GM21576 (cell line): ENCODE measurements around the gene DMD.

Experiments
- ATAC-seq: cut with Tn5 transposase; IDR thresholded peaks from one replicate; pipeline ENCODE4 v1.9.1; 2021; ENCODE audit warnings: mild to moderate bottlenecking, moderate library complexity; ENCODE audit not compliant: unreplicated experiment

The DMD gene

GRCh38 chrX:31547816-31548215, 1663.5 kb downstream of the DMD start:
- no peak for ATAC-seq

DNA sequence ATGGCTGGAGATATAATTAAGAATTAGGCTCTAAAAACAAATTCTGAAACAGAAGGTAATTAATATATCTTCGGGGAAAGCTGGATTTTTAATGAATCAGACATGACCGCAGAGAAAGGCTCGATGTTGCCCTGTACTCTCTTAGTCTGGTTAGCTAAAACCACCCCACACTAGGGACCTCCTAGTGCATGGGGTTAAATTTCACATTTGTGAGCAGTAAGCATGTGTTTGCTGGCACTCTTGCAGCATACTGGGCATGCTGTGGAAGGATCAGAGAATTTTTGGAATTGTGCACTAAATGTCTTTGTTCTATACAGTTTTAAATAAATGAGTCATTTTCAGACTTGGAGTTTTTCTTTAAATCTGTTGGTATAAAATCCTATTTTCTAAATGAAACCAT, 1663.9 kb downstream of the DMD start:
- ATAC-seq, result no peak

DNA sequence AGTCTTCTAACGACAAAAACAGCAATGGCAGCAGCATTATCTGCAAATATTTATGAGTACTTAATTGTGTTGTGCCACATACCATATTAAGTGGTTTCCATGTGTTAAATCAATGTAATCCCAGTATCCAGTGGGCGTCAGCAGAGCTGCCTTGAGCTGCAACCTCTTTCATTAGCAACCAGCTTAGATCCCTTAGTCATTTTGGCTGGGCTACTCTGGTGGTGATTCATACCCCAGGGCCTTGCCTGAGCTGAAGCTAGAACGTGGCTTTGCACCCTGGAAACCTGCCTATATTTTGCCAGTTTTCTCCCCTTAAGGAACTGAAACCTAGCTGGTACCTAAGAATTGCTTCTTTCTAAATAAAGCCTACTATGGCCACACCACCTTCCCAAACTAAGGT, 1665.2 kb downstream of the DMD start:
- ATAC-seq, result no peak

DNA sequence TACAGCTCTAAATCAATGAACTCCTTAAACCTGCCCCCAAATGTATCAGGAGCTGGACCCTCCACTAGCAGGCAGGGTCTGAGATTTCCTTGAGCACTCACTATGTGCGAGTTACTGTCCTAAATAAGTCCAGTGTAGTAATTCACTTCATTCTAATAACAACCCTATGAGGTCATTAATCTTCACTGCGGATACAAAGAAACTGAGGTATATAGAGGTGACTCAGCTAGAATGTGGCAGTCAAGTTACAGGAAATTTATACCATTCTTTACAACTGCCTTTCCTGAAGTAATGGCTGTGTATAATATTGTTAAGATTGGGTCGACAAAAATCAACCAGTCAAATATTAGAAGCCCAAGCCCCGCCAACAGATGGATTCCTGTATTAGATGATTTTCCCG, 1665.6 kb downstream of the DMD start:
- ATAC-seq, result no peak

DNA sequence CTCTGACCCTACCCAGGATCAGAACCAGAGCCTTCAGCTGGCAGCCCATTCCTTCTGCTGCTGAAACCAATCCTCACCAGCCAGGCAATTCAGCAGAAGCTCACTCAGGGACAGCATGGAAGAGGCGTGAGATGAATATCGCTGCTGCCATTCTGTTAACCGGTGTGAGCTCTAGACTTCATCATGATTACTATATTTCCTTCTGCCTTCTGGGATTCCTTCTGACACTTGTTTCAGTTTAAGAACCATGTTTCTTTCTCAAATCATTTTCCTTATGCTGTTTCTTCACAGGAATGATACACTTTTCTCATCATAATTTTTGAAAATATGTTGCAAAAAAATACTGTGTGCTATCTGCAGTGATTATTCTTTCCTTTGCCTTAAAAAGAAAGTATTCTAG, 1666.2 kb downstream of the DMD start:
- no peak for ATAC-seq

- ATAC-seq, result no peak
Observed at GRCh38 chrX:31543634-31544033, 1667.7 kb downstream of the DMD start.

GRCh38 chrX:31542566-31542965, 1668.8 kb downstream of the DMD start:
- no peak for ATAC-seq

DNA sequence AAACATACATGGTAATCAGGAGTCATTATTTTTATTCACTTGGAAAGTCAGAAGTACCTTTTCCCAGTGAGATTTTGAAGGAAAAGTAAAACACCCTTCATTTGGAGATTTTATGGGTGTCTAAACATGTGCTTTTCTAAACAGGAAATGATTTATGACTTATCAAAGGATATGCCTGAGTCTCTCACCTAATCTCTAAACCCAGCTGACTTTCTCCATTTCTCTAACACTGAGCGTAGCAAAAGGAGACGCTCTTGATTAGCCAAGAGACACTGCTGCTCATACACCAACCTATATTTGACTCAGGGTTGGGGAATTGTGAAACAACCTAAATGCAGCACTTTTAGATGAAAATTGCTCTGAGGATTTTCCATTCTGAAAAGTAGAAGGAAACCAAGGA, 1671.0 kb downstream of the DMD start:
- no peak for ATAC-seq

DNA sequence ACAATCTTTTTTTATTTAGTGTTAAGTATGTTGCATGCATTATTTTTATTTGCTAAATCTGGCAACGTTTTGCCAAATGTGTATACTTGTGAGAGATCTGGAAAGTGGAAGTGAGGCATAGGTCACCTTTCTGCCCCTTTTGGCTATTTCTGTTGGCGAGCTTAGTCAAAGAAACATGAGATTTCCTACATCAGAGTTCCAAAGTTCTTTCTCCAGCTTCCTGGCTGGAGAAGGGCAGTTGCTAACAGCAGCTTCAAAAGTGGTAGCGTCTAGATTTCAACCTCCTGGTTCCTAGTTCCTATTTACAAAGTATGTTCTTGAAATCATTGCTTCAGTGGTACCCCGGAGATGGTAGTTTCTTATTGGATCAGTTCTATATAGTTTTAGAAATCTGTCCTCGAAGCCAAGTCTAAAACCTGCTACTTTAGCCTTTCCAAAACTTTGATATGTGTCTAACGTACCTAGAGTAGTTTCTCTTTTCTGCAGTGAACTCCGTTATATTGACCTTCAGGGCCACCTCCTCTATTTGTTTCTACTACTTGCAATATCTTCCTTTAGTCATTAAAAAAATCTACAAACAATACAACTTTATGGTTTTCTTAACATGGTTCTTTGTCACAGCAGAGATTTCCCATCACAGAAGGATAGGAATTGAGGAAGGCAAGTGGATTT, 1683.8 kb downstream of the DMD start:
- no peak for ATAC-seq

DNA sequence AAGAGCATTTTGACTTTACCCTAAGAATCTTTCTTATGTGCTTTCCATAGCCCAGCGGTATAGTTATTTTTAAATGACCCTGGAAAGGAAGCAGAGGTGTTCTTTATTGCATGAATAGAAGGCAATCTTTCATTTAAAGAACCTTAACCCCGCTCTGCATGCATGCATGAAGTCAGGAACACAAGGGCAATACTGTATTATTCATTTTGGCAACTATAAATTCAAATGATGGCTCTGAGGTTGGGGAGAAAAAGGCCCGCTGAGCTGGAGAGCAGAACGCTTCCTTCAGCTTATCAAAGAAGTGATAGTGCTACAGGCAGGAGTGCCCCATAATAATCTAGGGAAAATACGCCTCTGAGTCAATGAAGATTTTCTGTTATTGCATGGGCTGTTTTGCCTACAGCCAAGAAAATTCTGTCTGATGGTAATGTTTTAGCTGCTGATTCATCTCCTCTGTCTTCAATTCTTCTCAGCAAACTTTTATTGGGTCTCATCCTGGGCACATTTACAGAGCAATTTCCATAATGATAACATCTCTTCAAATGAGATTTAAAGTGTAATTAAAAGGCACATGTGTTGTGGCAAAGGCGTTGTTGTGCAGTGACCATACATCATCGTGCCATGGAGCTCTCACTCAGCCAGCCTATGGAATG, 1687.3 kb downstream of the DMD start:
- no peak for ATAC-seq

DNA sequence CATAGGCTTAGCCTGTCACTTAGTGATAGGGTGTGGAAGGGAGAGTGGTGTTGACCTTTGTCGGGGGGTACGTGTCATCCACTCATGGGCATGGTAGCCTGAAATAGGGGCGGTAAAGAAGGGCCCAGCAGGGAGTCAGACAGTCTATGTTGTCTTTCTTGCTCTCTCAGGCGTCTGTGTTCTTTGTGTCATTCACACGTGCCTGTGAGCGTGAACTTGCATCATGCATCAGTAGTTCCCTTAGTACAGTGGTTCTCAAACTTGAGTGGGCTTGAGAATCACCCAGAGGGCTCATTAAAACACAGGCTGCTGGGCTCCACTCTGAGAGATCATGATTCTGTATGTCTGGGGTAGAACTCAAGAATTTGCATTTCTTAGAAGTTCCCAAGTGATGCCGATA, 1688.6 kb downstream of the DMD start:
- no peak for ATAC-seq

DNA sequence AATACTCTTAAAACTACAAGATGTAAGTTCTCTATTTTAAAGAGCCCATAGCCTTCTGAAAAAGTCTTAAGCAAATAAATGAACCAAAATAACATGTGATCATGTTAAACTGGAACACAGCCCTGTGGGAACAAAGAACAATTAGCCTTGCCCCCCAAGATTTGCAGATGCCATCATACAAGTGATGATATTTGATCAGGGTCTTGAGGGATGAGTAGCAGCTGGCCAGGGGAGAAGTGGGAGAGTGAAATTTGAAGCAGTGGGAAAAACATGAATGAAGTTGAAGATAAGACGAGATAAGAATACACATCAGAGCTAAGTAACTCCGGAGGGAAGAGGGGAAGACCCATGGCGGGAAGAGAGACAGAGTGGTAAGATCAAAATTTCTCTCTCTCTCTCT, 1689.4 kb downstream of the DMD start:
- ATAC-seq, result no peak

- ATAC-seq, result no peak
Observed at GRCh38 chrX:31516527-31516926, 1694.8 kb downstream of the DMD start.

DNA sequence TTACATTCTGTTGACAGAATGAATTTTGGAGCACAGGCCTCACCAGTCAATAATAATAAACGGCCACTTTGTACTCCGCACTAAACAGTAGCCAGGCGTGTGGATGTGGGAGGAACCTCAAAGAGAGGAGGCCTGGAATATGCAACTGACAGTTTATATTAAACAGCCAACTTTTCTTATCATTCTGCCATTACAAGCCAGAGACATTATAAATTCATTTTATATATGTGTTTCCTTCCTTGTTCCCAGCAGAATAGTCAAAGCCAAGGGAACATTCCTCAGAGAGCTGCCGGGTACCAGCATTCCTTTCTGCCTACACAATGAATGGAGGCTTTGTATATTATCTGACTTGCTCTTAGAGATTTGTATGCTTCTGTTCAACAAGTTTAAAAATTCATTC, 1703.0 kb downstream of the DMD start:
- ATAC-seq, result no peak

GRCh38 chrX:31506928-31507327, 1704.4 kb downstream of the DMD start:
- ATAC-seq, result no peak

- ATAC-seq, result no peak
Observed at GRCh38 chrX:31506360-31506759, 1705.0 kb downstream of the DMD start.

- ATAC-seq, result peak; percentile 46
Observed at GRCh38 chrX:31500921-31501320, 1710.4 kb downstream of the DMD start.

DNA sequence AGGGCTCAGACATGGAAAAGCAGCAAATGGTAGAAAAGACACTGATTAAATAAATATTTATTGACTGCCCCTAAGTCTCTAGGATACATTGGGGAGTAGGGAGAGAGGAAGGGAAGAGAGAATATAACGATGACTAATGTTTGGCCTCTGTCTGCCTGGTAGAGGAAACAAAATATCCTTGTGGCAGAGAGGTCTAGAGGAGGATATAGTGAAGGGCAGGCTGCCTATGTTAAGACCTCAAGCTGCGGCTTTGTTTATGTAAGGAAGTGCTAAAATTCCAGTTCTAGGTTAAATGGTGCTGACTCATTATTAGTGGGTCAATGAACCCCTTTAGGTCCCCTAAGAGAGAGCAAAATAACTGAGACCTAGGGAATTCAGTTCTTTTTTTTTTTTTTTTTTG, 1712.2 kb downstream of the DMD start:
- no peak for ATAC-seq

- ATAC-seq, result no peak
Observed at GRCh38 chrX:31497086-31497485, 1714.3 kb downstream of the DMD start.

DNA sequence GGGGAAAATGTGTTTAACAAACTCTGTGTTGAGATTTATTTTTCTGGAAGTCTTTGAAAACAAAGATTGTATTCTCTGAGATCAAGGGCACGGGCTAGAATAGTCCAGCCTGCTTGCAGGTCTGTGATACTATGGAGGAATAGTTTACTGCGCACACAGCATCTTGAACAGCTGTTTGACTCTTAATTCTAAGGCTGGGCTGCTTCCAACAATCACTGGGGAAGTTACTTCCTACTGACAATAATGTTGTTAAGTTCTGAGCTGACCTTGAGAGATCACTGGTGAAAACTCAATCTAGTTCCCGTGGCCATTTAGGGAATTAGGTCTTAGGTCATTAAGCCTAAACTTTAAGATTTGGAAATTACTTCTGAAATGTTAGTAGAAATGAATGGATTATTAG, 1723.4 kb downstream of the DMD start:
- ATAC-seq, result no peak

- ATAC-seq, result no peak
Observed at GRCh38 chrX:31483336-31483735, 1728.0 kb downstream of the DMD start.

DNA sequence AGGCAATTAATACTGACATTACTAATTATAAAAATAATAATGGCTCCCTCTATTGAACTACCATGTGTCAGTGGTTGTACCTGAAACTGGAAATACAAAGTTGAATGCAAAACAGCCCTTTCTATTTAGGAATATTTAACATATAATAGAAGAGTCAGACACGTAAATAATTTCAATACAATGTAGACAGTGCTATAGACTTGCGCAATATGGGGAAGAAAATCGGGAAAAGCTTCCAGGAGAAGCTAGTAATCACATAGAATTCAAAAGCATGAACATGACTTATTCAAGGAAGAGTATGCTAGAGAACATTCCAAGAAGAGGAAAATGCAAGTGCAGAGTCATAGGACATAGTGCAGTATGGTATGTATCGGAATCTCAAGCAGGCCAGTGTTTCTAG, 1730.7 kb downstream of the DMD start:
- ATAC-seq, result no peak

DNA sequence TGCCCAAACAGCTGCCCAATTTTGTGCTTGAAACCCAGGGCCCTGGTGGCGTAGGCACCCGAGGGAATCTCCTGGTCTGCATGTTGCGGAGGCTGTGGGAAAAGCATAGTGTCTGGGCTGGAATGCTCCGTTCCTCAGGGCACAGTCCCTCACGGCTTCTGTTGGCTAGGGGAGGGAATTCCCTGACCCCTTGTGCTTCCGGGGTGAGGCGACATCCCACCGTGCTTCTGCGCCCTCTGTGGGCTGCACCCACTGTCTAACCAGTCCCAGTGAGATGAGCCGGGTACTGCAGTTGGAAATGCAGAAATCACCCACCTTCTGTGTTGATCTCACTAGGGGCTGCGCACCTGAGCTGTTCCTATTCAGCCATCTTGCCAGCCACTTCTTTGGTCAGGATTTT, 1740.1 kb downstream of the DMD start:
- ATAC-seq, result no peak
